Measurements from ENCODE around the gene DMBT1.

DMBT1 gene

GRCh38 chr10:122560279-122560804 lies at the start of gene DMBT1:
Gene DMBT1, plus strand, starts transcription at chr10:122560754. Its CDS starts 17 bp downstream, at chr10:122560771.
- TF ChIP-seq CTCF (IDR thresholded peaks at IDR 0.05; ENCODE audit: control extremely low read depth, extremely low read depth, low read depth, missing control alignments), result no peak
- no peak for DNase-seq (ENCODE audit: extremely low spot score)
- ChIA-PET CTCF (interaction anchor here (1.1 kb wide), 1 partner anchor 261 kb away, joined by 3 read pairs; no protein-coding TSS in a partner anchor), POLR2A (no interaction called here)

GRCh38 chr10:122513053-122513452 lies 47.5 kb upstream of the DMBT1 start:
- ChIA-PET CTCF (interaction anchor here (1.2 to 1.6 kb wide), 3 partner anchors 10 to 52 kb away, joined by 3 to 5 read pairs (median 3); no protein-coding TSS in a partner anchor), POLR2A (no interaction called here)
- DNase-seq (ENCODE audit: extremely low spot score), result no peak
- TF ChIP-seq CTCF (IDR thresholded peaks at IDR 0.05; ENCODE audit: control extremely low read depth, extremely low read depth, low read depth, missing control alignments), result no peak

- POLR2A ChIA-PET, result no interaction called here
- CTCF ChIA-PET, result interaction anchor here (1.2 to 1.8 kb wide), 3 partner anchors 10 to 51 kb away, joined by 3 to 6 read pairs (median 5); no protein-coding TSS in a partner anchor
- TF ChIP-seq CTCF (IDR thresholded peaks at IDR 0.05; ENCODE audit: control extremely low read depth, extremely low read depth, low read depth, missing control alignments), result no peak
- DNase-seq (ENCODE audit: extremely low spot score), result no peak
Observed at GRCh38 chr10:122514045-122514840, 46.3 kb upstream of the DMBT1 start.

- ChIA-PET CTCF (interaction anchor here (0.9 to 1.8 kb wide), 3 partner anchors 11 to 216 kb away, joined by 3 to 6 read pairs (median 5); no protein-coding TSS in a partner anchor), POLR2A (no interaction called here)
- no peak for TF ChIP-seq CTCF (IDR thresholded peaks at IDR 0.05; ENCODE audit: control extremely low read depth, extremely low read depth, low read depth, missing control alignments)
- DNase-seq (ENCODE audit: extremely low spot score), result no peak
Observed at GRCh38 chr10:122515022-122515424, 45.5 kb upstream of the DMBT1 start.

- DNase-seq (ENCODE audit: extremely low spot score), result peak; percentile 45
- TF ChIP-seq CTCF (IDR thresholded peaks at IDR 0.05; ENCODE audit: control extremely low read depth, extremely low read depth, low read depth, missing control alignments), result no peak
- POLR2A ChIA-PET, result no interaction called here
- CTCF ChIA-PET, result interaction anchor here (0.9 to 1.8 kb wide), 3 partner anchors 11 to 217 kb away, joined by 3 to 6 read pairs (median 5); no protein-coding TSS in a partner anchor
Observed at GRCh38 chr10:122515588-122516231, 44.8 kb upstream of the DMBT1 start.

- DNase-seq (ENCODE audit: extremely low spot score), result no peak
- TF ChIP-seq CTCF (IDR thresholded peaks at IDR 0.05; ENCODE audit: control extremely low read depth, extremely low read depth, low read depth, missing control alignments), result no peak
- CTCF ChIA-PET, result no interaction called here
- POLR2A ChIA-PET, result interaction anchor here (0.7 kb wide), 1 partner anchor 84 kb away, joined by 3 read pairs; no protein-coding TSS in a partner anchor
Observed at GRCh38 chr10:122516734-122517133, 43.8 kb upstream of the DMBT1 start.

All from GM10248 (cell line).